NCI-H1417 (cell line): ENCODE data around the gene ADGRL3.
"Not testable (repeated sequence)": the region's sequence is repeated elsewhere in the genome, so short reads cannot be mapped to it uniquely, and the experiment has no call there.

Experiments used
- DNase-seq, 3 experiments: peaks; one replicate each; lab custom pipeline; 2025; lab: John Stamatoyannopoulos, UW

Gene ADGRL3

DNA sequence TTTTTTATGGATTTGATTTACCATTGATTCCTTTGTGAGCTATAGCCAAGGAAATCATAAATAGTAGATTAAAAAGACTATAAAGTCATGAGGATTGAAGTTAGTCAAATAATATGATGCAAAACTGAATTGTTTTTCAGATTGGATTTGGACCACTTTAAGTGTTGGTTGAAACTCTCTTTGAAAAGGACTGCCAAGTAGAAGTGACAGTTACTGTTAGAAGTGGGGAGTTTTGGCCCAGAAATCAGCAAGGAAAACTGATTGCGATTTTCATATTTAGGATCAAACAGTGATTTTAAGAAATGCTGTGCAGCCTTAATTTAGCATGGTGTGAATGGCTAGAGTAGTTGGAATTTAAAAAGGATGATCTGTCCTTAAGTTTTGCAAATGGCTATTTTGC lies 4.9 kb downstream of the ADGRL3 start:
- DNase-seq: no peak

DNA sequence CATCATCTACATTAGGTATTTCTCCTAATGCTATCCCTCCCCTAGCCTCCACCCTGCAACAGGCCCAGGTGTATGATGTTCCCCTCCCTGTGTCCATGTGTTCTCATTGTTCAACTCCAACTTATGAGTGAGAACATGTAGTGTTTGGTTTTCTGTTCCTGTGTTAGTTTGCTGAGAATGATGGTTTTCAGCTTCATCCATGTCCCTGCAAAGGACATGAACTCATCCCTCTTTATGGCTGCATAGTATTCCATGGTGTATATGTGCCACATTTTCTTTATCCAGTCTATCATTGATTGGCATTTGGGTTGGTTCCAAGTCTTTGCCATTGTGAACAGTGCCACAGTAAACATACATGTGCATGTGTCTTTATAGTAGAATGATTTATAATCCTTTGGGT lies 7.0 kb downstream of the ADGRL3 start:
- DNase-seq: not testable (repeated sequence)

DNA sequence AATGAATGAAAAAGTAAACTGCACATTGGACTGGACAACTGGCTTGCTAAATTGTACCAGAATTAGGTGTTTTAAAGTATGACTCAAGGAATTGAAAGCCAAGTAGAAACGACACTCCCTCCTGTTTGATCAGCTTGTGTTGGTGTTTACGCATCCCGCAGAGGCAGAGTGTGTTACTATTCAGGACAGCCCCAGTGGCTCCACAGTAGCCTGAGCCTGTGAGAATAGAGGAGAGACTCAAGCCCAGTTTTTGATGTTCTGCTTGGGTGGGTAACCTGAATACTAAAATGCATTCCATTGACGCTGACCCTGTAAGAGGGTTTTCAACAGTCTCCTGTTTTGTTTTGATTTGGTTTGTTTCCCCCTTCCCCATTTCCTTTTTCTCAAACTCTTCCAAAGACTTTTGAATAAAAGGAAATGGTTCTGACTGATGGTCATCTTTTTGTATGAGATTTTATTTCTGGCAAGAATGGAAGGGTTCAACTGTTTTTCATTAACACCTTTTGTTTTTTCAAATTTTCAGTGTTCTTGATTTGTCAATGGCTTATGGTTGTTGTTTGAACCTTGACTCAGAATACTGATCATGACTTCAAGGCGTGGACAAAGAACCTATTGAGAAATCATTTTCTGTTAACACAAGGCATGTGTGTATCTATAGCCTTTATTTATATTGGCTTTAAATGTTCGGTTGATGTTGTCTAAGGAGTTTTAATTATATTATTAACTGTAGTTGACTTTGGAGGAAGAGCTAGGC lies 10.2 kb downstream of the ADGRL3 start:
- DNase-seq: peak in 2 of 3 experiments; percentile 36 to 65

DNA sequence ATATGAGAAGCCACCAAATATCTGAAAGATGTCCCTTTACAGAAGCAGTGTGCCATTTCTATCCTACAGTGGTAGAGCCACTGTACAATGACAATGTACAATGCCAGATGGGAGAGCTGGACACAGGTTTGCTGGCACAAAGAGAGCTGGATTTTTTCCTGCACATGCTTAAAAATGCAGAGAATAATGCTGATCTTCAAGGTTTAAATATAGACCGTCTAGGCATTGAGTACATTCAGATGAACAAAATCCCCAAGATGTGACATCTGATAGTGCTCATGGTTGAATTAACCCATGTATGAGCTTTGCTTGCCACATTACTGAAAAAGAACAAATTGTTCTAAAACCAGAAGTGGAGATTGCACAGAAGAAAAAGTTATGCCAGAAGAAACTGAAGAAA lies 11.7 kb downstream of the ADGRL3 start:
- DNase-seq: no peak

DNA sequence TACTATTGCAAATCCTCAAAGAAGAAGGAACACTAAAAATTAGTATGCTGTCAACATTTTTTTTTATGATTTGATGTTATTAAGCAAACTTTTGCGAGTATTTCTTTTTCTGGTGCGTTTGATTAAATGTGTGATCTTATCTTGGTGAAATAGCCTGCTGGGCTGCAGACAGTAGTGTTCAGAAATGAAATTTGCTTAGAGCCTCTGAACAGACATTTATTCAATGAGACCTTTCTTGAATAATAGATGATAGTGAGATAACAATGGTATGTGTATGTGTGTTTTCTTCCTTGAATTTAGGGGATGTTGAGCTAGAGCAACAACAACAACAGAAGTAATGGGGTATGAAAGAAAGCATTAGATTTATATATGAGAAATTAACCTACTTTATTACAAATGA lies 12.7 kb downstream of the ADGRL3 start:
- DNase-seq: no peak

DNA sequence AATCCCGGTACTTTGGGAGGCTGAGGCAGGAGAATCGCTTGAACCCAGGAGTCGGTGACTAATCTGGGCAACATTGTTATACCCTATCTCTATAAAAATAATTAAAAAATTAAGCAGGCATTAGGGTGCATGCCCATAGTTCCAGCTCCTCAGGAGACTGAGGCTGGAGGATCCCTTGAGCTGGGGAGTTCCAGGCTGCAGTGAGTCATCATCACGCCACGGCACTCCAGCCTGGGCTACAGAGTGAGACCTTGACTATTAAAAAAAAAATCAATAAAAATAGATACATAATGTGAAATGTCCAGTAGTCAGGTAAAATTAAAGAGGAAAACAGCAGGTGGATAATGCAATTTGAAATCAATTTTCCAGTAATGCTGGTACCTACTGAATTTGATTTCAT lies 14.6 kb downstream of the ADGRL3 start:
- no peak for DNase-seq

DNA sequence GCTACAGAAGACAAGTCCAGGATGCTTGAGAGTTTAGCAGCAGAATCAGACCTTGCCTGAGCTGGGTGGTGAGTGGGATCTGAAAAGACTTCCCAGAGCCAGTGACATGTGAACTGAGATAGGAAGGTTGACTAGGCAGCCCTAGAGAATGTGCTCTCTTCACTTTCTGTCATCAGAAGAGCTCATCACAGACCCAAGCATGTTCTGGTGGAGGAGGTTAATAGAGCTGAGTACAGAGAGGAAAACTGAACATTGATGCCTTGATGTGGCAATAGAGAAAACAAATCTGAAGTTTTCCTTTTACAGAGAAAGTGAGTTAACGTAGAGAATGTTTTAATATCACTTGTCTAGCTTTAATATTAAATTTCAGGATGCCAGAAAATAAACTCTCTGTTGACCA lies 17.1 kb downstream of the ADGRL3 start:
- no peak for DNase-seq

DNA sequence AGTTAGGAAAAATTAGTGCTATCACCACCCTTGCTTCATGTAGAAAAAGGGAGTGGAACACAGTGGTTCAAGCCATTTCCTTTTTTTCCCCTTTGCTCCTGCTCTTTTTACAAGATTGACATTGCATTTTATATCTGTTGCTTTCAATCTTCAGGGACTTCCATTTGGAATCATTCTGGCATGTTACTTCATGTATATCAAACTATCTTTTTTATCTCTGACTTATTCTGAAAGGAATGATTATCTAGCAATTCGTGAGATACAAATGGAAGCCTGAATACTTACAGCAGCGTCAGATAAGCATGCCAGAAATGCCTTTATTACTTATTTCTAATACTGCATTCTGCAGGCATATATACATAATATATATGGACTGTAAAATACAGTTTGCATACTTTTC lies 20.4 kb downstream of the ADGRL3 start:
- DNase-seq: no peak

DNA sequence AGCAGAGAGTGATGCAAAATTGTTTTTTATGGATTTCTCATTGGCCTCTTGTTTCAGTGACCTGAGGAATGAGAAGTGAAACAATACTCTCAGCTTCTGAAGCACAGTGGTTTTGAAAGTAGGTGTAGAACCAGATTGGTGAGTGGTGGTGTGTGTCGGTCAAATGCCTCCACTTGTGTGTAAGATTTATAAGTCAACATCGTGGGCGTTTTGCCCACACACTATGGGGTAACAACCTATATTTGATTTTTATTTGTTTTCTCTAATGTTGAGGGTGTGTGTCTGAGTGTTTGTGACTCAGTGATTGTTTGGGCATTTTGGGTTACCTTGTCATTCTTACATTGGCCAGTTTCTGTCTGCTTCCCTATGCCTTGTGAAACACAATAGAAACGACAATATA lies 23.3 kb downstream of the ADGRL3 start:
- no peak for DNase-seq

DNA sequence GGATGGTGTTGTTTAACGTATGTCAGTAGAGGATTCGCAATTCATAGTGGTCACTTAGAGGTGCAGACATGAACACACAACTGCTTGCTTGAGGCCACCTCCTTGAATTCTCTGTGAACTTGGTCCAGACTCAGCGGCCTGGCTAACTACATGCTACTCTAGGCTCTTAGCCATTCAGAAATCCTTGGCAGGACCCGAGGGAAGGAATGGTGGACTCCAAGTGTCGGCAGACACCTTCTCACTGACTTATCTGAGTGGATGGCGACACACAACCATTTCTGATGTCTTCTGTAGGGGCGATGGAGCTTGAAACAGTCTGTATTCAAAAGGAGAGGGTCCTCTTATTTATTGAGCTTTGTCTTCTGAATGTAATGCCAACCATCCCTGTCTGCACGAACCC lies 24.4 kb downstream of the ADGRL3 start:
- no peak for DNase-seq

DNA sequence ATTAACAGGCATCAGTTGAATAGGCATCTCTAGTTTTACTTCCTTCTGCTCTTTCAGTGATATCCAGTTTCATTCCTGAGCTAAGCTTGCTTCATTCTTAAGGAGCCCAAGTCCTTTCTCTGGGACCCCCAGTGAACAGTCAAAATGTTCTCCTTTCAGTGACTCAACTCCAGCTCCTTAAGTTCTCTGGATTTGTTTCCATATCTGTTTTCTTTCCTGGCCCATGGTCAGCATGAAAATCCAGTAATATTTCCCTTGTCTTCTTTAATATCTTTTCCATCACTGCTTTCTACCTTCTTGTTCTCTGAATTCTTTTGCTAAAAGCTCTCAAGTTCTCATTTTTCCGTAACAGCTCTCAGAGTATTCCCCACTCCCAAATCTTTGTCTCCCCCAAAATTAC lies 25.5 kb downstream of the ADGRL3 start:
- DNase-seq: no peak

DNA sequence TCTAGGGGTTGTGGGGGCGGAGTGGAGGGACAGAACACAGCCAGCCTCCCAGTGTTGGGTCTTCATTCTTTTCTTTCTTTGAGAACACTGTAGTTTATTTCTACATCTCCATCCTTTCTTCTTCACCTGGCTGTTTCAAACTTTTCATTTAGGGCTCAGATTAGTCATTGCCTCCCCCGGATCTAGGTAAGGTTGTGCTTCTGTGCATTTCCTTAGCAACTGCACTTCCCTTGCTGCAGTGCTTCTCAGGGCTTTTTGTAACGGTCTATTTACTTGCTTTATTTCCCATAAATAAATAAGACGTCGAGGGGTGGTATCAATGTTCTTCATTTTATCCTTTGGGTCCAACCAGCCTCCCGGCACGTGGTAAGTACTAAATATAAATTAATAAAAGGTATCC lies 31.3 kb downstream of the ADGRL3 start:
- peak in 1 of 3 experiments; percentile 43 for DNase-seq

DNA sequence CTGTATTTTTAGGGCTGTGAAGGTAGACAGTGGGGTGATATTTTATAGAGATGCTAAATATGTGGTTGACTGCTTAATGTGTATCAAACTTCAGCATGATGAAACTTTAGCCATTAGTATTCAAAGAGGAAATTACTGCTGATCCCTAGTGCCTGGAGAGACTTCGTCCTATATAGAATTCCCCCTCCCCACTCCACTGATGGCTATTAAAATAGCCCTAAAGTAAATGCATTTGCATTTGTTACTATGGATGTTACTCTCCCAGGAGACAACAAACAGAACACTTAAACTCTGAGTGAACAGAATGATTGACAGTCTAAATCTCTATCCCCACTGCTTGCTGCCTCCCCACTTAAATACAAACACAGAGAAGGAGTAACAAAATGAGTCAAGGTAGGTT lies 39.1 kb downstream of the ADGRL3 start:
- peak; percentile 2 to 66 (median 38) for DNase-seq

DNA sequence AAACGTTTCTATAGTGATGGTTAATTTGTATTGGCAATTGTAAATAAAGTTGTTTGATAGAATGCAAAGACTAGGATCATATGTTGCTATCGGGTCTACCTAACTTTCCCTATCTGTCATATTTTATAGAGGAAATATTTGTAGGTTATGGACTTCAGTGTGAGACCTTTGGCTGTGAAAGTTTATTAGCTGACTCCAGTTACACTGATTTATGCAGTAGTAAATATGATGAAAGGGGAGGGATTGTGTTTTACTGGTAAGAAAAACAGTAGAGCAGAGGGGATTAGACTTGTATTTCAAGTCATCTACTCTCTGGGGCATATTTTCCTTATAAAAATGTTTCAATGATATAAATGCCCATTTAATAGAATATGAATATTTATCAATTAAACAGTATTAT lies 43.8 kb downstream of the ADGRL3 start:
- no peak for DNase-seq

DNA sequence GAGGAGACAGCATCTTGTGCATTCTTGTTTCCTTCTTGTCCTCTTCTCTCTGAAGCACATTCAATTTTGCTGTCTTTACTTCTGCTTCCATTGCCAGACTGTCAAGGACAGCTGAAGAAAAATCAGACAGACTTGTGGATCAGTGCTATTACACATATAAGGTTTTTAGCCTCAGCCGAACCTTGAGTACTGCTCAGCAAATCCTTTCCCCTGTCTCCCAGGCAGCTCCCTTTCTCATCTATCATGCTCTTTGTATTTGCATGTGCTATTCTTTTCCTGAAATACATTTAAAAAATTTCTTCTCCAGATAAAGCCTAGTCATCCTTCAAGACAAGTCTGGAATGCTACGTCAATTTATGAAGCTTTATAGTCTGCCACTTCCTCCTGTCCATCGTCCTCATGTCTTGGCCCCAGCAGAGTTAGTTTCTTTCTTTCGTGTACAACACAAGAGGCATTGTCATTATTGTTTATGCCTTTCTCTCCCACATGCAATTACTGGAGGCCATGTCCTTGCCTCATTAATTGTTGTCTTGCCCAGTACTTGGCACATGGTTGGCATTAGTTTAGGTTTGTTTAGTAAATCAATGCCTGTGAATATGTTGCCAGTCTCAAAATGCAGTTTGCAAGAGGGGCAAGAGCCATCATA lies 45.1 kb downstream of the ADGRL3 start:
- DNase-seq: no peak

DNA sequence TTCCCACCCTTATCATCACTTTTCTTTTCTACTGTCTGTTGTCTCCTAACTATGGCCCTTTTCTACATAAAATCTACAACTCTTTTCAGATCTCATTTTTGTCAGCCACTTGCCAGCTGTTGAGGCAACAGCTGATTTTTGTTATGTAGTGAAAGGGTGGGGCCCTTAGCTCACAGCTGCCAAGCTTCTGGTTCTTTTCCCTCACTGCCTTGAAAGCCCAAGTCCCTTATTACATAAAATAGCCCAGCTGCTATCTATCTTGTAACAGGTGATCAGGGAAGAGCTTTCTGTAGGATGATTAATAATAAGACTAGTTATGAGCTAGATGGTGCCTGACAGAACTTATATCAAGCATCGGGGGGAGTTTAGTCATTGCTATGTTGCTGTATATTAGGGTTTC lies 45.9 kb downstream of the ADGRL3 start:
- DNase-seq: peak in 2 of 3 experiments; percentile 2 to 49

DNA sequence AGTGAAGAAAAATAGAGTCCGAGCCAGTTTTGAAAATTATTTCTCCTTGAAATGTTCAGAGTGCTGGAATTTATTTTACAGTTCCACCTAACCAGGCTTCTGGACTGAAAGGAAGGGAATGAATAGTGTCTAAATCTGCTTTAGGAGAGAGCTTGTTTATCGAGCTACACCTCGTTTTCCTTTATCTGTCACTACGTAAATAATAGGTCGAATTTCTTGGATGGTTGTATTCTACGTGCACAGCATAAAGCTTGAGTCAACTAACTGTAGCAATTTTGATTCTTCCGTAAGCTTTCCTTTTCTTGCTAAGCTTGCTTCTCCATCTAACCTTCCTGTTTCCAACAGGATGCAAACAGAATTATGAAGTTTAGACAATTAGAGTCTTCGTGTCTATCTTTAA lies 48.6 kb downstream of the ADGRL3 start:
- DNase-seq: no peak

DNA sequence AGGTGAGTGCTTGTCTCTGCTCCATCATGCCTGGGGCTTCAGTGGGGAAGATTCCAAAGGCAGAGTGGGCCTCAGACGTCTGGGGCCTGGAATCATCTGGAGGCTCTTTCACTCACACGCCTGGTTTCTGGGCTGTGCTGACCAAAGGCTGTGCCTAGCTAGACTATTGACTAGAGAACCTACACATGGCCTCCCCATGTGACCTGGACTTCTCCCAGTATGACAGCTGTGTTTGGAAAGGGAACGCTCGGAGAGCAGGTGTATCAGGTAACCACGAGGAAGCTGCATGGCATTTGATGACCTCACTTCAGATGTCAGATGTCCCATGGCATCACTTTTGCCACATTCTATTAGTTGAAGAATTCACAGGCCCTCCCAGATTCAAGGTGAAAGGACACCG lies 51.0 kb downstream of the ADGRL3 start:
- DNase-seq: peak in 2 of 3 experiments; percentile 18 to 63

DNA sequence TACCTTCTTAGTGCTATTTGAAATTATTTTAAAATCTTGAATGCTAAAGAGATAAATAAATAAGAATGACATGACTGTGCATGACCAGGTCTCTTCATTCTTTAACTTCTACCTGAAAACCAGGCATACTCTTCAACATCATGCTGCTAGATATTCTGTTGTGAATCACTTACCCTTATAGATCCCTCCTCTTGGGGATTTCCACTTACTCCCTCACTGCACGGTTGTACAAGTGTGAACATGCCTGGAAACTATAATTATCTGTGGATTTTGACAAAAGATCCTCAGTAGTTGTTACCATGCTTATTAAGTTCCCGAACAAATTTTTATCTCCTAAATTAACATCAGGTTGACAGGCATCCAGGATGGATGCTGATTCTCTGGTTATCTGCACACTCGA lies 54.3 kb downstream of the ADGRL3 start:
- DNase-seq: peak in 2 of 3 experiments; percentile 6 to 69

DNA sequence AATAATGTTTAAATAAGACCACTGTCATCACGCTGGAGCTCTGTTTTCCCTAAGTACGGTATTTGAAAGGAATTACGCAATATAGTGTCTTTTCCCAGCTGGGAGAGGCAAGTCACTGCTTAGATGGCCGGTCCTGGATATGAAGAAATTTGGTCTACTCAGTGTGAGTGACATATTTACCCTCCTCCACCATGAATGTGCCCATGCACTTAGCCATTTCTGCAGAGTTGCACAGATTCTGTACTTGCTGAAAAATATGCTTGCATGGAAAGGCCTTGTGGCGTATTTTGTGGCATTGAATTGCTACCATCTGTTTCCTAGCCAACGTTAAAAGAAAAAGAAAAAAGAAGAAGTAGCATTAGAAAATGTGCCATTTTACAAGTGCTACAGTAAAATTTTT lies 73.1 kb downstream of the ADGRL3 start:
- DNase-seq: no peak

DNA sequence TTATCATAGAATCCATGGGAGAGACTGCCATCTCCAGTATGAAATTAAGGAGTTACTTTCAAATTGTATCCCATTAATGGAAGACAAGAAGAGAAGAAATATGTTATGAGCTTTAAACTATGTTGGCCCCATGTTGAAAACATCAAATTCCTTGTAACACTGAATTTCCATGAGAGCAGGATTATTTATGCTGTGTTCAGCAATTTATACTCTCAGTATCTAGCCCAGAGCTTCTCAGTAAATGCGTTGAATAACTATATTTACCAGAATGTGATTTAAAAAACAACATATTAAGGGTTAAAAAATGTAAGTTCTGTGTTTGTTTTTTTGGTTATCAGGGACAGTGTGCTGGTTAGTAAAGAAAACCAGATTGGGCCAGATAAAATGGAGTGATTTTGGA lies 74.2 kb downstream of the ADGRL3 start:
- DNase-seq: no peak

DNA sequence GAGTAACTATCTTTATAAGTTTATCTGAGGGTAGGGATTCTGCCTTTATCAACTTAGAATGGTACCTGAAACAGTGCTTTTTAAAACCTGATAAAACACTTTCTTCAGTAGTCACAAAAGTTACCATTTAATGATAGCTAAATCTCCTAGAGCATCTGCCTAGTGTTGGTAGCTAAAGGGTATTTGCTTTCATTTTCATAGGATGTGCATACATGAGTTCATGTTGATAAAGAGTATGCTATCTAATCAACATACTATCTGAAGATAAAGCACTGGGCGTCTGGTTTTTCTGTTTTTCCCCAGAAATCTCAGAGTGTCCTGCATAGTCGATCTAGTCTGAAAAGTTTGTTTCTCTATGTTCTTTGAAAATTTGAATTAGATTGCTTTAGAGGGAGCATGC lies 75.1 kb downstream of the ADGRL3 start:
- no peak for DNase-seq

DNA sequence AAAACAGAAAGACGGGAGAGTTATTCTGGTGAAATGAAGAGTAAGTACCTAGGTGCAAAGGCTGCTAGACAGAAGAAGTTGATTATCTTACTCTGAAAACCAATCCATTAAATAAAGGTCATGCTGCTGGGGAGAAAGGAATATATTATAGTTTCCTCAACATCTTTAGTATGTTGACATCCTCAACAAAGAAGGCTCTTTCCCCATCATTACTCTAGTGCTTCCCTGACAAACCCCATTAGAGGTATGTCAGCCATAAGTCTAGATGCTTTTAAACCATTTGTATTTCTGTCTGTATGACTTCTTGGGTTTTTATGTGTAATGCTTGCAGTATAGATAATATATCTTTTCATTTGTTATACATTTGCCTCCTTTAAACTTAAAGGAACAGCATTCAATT lies 75.9 kb downstream of the ADGRL3 start:
- no peak for DNase-seq
